MM.1S (cell line): Measurements from ENCODE around the gene RPP40.

Source experiments
- DNase-seq: peaks from one replicate; pipeline ENCODE4 v3.0.0-alpha.2; 2015
- H2AFZ ChIP-seq: fragments of 300-600 bp; sonication (generic); 2 replicates; pipeline ENCODE4 v1.6.0; 2016; ENCODE audit warnings: antibody characterized with exemption, low read length
- H3F3A ChIP-seq: fragments of 300-600 bp; sonication (generic); 2 replicates; pipeline ENCODE4 v1.6.1; 2016; ENCODE audit warnings: mild to moderate bottlenecking, antibody characterized with exemption, low read length, moderate library complexity, mixed read lengths; ENCODE audit not compliant: insufficient read depth
- H3K27ac ChIP-seq: fragments of 300-600 bp; sonication (generic); 2 replicates; pipeline ENCODE4 v1.5.1; 2016; ENCODE audit warnings: mild to moderate bottlenecking, low read length
- H3K27me3 ChIP-seq: fragments of 300-600 bp; sonication (generic); replicated peaks from 2 replicates; pipeline ENCODE4 v1.6.0; 2016; ENCODE audit warnings: low read length; ENCODE audit not compliant: insufficient read depth
- H3K36me3 ChIP-seq: fragments of 300-600 bp; sonication (generic); replicated peaks from 2 replicates; pipeline ENCODE4 v1.6.1; 2016; ENCODE audit warnings: mild to moderate bottlenecking, low read length, mixed read lengths; ENCODE audit not compliant: insufficient read depth
- H3K4me1 ChIP-seq: fragments of 300-600 bp; sonication (generic); 2 replicates; pipeline ENCODE4 v1.6.1; 2016; ENCODE audit warnings: low read length, mixed read lengths
- H3K4me2 ChIP-seq: fragments of 300-600 bp; sonication (generic); 2 replicates; pipeline ENCODE4 v1.6.0; 2016; ENCODE audit warnings: low read depth, low read length
- H3K4me3 ChIP-seq: fragments of 300-600 bp; sonication (generic); 2 replicates; pipeline ENCODE4 v1.5.1; 2016; ENCODE audit warnings: low read length, mixed read lengths
- H3K79me2 ChIP-seq: fragments of 300-600 bp; sonication (generic); 2 replicates; pipeline ENCODE4 v1.6.1; 2016; ENCODE audit warnings: mixed run types, low read length, mixed read lengths
- H3K9ac ChIP-seq: fragments of 300-600 bp; sonication (generic); 2 replicates; pipeline ENCODE4 v1.6.1; 2016; ENCODE audit warnings: low read length, mixed read lengths
- H3K9me2 ChIP-seq: fragments of 300-600 bp; sonication (generic); replicated peaks from 2 replicates; pipeline ENCODE4 v1.6.1; 2016; ENCODE audit warnings: mild to moderate bottlenecking, low read length, mixed read lengths; ENCODE audit not compliant: insufficient read depth
- H3K9me3 ChIP-seq: fragments of 300-600 bp; sonication (generic); replicated peaks from 2 replicates; pipeline ENCODE4 v1.6.1; 2016; ENCODE audit warnings: mild to moderate bottlenecking, low read length, mixed read lengths; ENCODE audit not compliant: insufficient read depth
- H4K20me1 ChIP-seq: fragments of 300-600 bp; sonication (generic); 2 replicates; pipeline ENCODE4 v1.6.1; 2016; ENCODE audit warnings: mild to moderate bottlenecking, low read length, moderate library complexity, mixed read lengths; ENCODE audit not compliant: insufficient read depth
- EZH2 ChIP-seq: fragments of 300-600 bp; sonication (generic); optimal IDR thresholded peaks from 2 replicates; pipeline ENCODE3; 2017; ENCODE audit warnings: low read depth, mild to moderate bottlenecking, antibody characterized with exemption, low read length, mixed read lengths
- EZH2phosphoT487 ChIP-seq: fragments of 300-600 bp; sonication (generic); IDR thresholded peaks from 2 replicates; pipeline ENCODE4 v1.6.1; 2018; ENCODE audit warnings: antibody characterized with exemption, low read length
- TF ChIP-seq, protein P1 (sequence below): fragments of 300-600 bp; sonication (generic); IDR thresholded peaks from 2 replicates; pipeline ENCODE4 v1.5.1; 2016; ENCODE audit warnings: antibody characterized with exemption, low read length, mixed read lengths

Gene RPP40

DNA sequence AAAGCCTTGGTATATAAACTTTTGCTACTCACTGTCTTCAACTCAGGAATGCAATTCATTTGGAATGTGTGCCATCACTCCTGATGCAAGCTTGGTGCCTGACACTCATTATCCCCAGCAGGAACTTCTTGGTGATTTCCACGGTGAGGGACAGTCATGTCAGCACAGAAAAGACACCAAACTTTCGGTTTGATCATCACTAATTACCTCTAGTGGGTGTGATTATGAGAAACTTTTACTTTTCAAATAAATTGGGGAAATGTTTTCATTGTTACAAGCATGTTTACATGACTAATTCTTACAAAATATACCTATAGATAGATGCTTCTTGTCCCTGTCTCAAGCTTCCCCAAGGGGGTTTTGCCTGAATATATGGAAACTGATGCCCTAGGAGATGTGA is 40.9 kb downstream of the RPP40 start:
- DNase-seq: no peak
- Histone ChIP-seq H2AFZ (no peak overlapping the region), H3K79me2 (no peaks in the 10 kb centered on the region), H4K20me1 (no peaks in the 10 kb centered on the region), H3K9me3 (no peaks in the 10 kb centered on the region), H3K9ac (no peak overlapping the region), H3K27me3 (no peaks in the 10 kb centered on the region), H3K9me2 (no peaks in the 10 kb centered on the region), H3F3A (no peaks in the 10 kb centered on the region), H3K4me3 (no peak overlapping the region), H3K4me1 (no peaks in the 10 kb centered on the region), H3K27ac (no peak overlapping the region), H3K4me2 (no peak overlapping the region), H3K36me3 (no peaks in the 10 kb centered on the region)
- TF ChIP-seq EZH2: no peak

- no peak for TF ChIP-seq EZH2
- TF ChIP-seq, protein P1, sequence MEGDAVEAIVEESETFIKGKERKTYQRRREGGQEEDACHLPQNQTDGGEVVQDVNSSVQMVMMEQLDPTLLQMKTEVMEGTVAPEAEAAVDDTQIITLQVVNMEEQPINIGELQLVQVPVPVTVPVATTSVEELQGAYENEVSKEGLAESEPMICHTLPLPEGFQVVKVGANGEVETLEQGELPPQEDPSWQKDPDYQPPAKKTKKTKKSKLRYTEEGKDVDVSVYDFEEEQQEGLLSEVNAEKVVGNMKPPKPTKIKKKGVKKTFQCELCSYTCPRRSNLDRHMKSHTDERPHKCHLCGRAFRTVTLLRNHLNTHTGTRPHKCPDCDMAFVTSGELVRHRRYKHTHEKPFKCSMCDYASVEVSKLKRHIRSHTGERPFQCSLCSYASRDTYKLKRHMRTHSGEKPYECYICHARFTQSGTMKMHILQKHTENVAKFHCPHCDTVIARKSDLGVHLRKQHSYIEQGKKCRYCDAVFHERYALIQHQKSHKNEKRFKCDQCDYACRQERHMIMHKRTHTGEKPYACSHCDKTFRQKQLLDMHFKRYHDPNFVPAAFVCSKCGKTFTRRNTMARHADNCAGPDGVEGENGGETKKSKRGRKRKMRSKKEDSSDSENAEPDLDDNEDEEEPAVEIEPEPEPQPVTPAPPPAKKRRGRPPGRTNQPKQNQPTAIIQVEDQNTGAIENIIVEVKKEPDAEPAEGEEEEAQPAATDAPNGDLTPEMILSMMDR: no peak
- TF ChIP-seq EZH2phosphoT487: no peak
- no peaks in the 10 kb centered on the region for H3K27me3 ChIP-seq
- H4K20me1 ChIP-seq: no peaks in the 10 kb centered on the region
- no peak overlapping the region for H2AFZ ChIP-seq
- H3K36me3 ChIP-seq: no peaks in the 10 kb centered on the region
- no peak overlapping the region for H3K4me3 ChIP-seq
- no peaks in the 10 kb centered on the region for H3K4me1 ChIP-seq
- H3F3A ChIP-seq: no peaks in the 10 kb centered on the region
- no peak for DNase-seq
- H3K27ac ChIP-seq: no peak overlapping the region
- H3K4me2 ChIP-seq: no peak overlapping the region
- H3K9me2 ChIP-seq: no peaks in the 10 kb centered on the region
- H3K9me3 ChIP-seq: no peaks in the 10 kb centered on the region
- H3K79me2 ChIP-seq: no peaks in the 10 kb centered on the region
- H3K9ac ChIP-seq: no peak overlapping the region
Observed at GRCh38 chr6:4961322-4962168, 42.3 kb downstream of the RPP40 start.

GRCh38 chr6:4958624-4959023 is 45.2 kb downstream of the RPP40 start:
- Histone ChIP-seq H3K79me2 (no peaks in the 10 kb centered on the region), H3K9ac (no peak overlapping the region), H3K27me3 (no peaks in the 10 kb centered on the region), H3K27ac (no peak overlapping the region), H3F3A (no peaks in the 10 kb centered on the region), H3K4me3 (no peak overlapping the region), H3K9me2 (no peaks in the 10 kb centered on the region), H2AFZ (no peak overlapping the region), H4K20me1 (no peaks in the 10 kb centered on the region), H3K4me2 (no peak overlapping the region), H3K36me3 (no peaks in the 10 kb centered on the region), H3K4me1 (no peaks in the 10 kb centered on the region), H3K9me3 (no peaks in the 10 kb centered on the region)
- TF ChIP-seq EZH2phosphoT487 (no peak), EZH2 (no peak)
- TF ChIP-seq, protein P1: no peak
- DNase-seq: no peak
